RPMI8226 (cell line): Measurements from ENCODE around the gene GLT8D2.

ENCODE experiments used
- DNase-seq: peaks from one replicate; pipeline ENCODE4 v3.0.0-alpha.2; 2015

GLT8D2 gene, protein sequence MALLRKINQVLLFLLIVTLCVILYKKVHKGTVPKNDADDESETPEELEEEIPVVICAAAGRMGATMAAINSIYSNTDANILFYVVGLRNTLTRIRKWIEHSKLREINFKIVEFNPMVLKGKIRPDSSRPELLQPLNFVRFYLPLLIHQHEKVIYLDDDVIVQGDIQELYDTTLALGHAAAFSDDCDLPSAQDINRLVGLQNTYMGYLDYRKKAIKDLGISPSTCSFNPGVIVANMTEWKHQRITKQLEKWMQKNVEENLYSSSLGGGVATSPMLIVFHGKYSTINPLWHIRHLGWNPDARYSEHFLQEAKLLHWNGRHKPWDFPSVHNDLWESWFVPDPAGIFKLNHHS

DNA sequence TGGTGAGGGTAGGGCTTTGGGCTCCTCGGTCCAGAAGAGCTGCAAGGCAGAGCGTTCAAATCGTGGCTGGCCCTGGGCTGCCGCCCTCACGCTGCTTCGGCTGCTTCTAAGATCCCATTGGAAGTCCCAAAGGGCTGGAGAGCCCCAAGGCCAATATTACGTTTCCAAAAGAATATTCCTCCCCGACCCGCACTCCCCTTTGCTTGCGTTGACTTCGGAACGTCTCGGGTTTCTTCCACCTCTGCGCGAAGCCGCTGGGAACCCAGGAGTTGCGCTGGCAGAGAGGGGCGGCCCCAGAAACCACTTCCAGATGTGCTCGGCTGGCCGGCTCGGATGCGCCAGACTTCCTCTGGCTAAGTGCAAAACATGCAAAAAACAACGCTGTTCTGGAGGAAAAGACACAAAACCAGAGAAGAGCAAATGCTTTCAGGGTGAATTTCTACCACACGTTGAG lies at the start of gene GLT8D2:
GLT8D2 (minus strand) TSS at position 285 of the 454 bp plus-strand sequence. CDS start 30,539 bp downstream, outside the sequence.
- peak; percentile 38 for DNase-seq

DNA sequence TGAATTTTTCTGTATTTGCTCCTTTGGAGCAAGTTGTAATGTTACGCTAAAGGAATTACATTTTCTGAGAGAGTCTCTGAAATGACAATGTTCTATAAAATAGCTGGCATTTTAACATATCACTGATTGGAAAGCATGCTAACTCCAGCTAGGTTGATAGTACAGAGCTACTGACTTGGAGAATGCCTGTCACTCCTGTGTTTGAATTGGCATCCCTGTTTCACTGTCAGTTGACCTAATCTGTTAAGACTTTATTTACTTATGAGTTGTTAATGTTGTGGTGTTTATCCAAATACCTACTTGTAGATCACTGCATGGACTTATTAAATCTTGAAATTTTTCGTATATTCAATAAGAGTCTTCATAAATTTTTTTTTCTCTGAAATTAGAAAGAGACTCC lies 48.0 kb upstream of the GLT8D2 start:
- no peak for DNase-seq

DNA sequence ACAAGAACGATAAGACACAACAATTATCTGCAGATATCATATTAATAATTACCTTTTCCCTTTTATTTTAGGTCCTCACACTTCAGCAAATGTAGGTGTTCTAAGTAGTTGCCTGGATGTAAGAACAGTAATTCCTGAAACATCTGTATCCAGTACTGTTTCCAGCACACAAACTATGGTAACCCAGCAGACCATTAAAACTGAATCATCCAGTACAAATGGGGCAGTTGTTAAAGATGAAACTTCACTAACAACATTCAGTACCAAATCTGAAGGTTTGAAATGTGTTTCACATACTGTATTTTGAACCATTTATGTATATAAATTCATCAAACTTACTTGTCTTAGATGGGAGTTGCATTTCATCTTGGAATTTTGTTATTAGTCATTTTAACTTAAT lies 45.3 kb upstream of the GLT8D2 start:
- no peak for DNase-seq

DNA sequence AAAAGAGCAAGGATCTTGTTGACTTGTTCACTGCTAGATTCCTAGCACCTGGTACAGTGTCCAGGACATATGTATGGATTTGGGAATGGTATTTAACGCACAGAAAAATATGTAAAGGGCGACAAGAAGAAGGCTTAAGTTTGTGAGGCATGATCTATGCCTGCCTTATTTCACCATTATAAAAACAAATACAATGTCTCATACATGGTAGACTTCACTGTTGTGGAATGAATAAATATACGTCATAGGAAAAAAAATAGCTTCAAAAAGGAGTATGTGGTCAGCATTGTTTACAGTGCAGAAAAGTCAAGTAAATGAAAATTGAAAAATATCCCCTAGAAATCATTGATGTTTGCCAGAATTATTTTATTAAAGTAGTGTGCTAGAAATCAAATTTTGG lies 44.3 kb upstream of the GLT8D2 start:
- DNase-seq = no peak

DNA sequence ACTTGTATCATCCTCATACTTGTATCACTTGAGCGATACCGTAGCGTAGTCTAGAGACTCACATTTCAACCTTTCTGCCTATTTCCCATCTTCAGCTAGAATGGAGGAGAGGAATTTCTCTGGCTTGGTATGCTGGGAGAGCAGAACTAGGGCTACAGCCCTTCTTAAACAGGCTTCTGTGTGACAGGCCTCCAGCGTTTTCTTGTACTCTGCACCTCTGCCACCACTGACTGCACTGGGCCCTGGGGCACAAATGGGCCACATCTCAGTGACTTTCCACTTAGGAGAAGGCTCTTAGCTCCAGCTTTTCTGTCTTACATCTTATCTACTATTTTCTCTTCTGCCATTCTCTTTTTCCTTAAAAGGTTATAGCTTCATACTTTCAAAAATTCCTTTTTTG lies 41.1 kb upstream of the GLT8D2 start:
- no peak for DNase-seq

DNA sequence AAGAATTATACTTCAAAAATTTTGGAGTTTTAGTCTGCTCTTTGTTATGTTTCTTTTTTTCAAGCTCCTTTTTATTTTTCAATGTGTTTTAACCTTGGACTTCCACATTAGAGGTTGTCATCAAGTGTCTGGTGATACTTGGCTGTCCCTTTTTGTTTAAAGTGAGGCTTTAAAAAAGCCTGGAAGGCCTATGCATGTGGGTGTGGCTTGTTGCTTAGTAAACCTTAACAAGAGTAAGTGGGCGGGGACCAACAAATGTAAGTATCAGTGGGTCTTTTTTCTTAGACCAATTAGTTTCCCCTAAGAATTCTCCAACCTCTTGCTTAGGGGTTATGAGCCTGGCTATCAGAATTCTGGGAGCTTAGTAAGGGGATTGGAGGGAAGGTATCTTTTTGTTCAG lies 40.7 kb upstream of the GLT8D2 start:
- DNase-seq = no peak

DNA sequence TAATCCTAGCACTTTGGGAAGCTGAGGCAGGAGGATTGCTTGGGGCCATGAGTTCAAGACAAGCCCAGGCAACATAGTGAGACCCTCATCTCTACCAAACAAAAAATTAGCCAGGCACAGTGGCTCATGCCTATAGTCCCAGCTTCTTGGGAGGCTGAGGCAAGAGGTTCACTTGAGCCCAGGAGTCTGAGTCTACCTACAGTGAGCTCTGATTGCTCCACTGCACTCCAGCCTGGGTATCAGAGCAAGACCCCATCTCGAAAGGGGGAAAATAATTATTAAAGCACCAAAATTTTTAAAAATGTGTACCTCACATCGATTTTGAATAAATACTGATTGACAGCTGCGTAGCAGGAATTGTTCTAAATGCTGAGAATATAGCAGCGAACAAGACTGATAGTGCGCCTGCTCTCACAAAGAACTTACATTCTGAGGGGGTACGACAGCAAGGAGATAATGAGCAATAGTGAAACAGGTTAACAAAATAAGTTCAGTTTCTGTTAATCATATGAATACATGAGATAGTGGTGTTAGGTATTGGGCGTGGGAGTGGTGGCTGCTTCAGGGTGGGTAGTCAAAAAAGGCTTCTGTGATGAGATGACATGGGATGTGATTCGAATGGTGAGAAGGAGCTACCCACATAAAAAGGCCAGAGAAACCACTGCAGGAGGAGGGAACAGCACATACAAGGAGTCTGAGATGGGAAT lies 33.9 kb upstream of the GLT8D2 start:
- no peak for DNase-seq

DNA sequence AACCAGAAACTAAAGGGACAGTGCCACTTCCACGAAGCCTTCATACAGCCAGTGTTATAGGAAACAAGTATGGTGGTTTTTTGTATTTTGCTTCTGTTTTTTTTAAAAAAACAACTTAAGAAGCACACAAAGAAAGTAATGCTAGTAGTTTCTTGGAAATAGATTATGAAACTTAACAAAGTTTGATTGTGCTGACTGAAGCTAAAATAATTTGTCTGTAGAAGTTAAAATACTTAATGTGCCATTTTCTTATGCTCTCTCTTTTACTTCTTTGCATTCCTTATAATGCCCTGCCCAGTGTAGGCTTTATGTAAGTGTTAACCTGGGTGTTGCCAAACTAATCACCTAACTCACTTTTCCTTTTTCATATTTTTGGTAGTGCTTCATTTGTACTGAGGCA lies 30.8 kb upstream of the GLT8D2 start:
- DNase-seq = no peak

DNA sequence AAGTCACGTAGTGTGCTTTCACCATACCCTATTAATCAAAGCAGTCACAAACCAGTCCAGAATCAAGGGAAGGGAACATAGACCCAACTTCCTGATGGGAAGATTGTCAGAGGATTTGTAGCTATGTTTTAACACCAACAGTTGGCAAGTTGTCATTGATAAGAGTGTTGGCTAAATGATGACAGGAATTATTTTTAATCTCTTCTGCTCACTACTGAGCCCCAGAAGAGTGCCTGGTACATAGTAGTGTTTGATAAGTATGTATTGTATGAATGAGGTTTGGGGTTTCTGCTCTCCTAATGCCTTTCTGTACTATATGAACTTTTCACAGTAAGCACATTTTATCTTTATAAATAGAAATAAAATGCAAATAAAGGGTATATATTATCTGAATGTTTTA lies 29.0 kb upstream of the GLT8D2 start:
- no peak for DNase-seq

DNA sequence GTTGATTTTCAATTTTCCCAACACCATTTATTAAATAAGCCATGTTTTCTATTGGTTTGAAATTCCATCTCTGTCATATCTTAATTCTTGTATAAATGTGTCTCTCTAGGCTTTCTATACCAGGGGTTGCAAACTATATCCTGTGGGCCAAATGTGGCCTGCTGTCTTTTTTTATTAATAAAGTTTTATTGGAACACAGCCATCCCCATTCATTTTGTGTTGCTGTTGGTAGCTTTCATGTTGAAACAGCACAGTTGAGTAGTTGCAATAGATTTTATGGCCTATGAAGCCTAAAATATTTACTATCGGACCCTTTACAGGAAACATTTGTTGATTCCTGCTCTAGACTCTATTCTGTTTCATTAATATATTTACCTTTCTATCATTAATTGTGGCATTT lies 23.7 kb upstream of the GLT8D2 start:
- no peak for DNase-seq

DNA sequence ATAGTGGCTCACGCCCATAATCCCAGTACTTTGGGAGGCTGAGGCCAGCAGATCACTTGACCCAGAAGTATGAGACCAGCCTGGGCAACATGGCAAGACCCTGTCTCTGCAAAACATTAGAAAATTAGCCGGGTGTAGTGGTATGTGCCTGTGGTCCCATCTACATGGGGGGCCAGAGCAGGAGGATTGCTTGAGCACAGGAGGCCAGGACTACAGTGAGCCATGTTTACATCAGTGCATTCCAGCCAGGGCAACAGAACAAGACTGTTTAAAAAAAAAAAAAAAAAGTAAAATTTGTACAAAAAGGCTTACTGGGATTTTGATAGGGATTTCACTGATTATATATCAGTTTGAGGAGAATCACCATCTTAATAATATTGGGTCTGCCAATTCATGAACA lies 22.1 kb upstream of the GLT8D2 start:
- no peak for DNase-seq

DNA sequence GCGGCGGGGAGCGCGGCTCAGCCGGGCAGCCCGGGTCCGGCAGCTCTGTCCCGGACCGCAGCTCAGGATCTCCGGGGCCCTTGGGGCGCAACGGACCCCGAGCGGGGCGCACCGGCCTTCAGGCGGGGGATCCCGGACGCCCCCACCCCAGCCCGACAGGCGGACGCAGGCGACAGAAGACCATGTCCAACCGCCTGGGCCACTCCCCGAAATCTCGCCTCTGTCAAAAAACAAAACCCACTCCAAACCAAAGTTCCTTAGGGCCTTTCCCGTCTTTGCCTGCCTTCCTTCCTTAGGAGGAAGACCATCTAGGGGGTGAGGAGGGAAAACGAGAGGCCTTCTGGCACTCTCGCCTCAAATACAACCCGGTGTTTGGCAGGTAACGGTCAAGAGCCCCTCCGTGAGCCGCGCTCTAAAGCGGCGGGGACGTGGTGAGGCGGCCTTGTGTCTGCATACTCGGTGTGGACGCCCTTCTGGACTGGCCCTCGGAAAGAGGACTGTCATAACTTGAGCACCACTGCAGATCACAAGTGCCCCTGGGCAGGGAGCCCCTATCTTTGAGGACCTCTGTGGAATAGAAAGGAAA lies 14.9 kb upstream of the GLT8D2 start:
- DNase-seq = peak; percentile 22

DNA sequence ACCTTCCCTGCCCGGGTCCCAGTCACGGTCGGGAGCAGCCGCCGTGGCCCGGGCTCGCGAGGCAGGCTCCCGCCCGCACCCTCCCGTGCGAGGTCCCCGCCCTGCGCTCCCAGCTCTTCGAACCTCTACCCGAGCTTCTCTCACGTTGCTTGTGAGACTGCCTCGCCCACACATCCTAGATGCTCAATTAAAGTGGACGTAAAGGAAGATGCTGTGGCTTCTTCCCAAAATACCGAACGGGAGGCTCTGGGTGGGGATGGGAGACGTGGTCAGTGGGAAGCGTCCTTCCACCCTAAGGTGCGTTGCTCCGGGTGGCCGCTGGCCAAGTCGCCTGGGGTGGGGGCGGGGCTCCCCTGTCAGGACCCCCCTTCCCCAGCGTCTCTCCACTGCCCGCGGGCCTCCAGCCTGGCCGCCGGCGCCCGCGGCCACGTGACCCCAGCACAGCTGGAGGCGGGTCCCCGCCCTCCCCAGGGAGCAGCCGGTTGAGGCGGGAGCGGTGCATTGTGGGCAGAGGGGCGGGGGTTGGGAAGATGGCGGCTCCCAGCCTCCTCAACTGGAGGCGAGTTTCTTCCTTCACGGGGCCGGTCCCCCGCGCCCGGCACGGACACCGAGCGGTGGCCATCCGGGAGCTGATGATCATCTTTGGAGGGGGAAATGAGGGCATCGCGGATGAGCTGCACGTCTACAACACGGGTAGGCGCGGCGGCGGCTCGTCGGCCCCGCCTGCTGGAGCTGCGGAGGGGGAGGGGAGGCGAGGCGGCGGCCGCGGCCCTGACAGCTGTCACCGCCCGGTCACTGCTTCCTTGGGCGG lies 14.2 kb upstream of the GLT8D2 start, which contains the start of gene HCFC2:
HCFC2 (plus strand) TSS at position 501 of the 811 bp plus-strand sequence; CDS start at position 531, 30 bp downstream.
- DNase-seq = peak; percentile 89

DNA sequence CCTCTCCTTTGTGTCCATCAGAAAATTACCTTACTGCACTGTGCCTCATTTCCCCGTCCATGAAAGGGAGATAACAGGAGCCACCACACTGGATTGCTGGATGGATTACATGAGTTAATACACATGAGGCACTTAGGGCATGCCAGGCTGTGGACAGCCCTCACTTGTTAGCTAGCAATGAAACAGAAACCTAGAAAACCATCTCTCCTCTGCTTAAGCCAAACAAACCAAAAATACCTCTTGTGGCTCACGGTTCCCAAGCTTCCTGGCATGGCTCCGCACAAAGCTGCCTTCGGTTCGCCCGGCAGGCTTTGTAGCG lies 13.7 kb upstream of the GLT8D2 start:
- DNase-seq = peak; percentile 16

DNA sequence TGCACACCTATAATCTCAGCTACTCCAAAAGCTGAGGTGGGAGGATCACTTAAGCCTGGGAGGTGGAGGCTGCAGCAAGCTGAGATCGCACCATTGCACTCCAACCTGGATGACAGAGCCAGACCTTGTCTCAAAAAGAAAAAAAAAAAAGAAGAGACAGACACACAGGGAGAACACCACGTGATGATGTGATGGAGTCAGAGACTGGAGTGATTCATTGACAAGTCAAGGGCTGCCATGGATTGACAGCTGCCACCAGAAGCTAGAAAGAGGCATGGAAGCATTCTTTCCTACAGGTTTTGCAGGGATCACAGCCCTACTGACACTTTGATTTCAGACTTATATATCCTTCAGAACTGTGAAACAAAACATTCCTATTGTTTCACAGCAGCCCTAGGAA lies 10.8 kb upstream of the GLT8D2 start:
- no peak for DNase-seq

DNA sequence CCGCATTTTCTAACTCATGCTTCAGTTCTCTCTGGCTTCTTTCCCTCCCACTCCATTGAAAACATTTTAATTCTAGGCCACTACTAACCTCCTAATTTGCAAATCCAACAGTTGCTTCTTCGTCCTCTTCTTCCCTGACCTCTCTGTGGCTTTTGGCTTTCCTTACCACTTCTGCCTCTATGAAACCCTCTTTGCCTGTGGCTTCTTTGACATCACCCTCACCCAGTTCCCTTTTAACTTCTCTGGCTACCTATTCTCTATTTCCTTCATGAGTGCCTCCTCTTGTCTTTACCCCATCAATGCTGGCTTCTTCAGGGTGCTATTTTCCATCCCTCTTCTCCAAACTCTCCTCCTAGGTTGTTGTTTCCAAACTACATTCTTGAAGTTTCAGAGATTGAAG lies 10.0 kb upstream of the GLT8D2 start:
- DNase-seq = no peak

DNA sequence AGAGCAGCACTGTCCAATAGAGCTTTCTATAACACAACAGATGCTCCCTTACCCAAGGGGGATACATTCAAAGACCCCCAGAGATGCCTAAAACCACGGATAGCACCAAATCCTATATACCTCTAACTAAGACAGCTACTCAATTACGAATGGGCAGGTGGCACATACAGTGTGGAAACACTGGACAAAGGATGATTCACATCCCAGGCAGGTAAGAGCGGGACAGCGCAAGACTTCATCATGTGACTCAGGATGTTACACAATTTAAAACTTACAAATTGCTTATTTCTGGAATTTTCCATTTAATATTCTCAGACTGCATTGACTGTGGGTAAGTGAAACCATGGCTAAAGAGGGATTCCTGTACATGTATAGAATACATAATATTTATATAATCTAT lies 8.8 kb upstream of the GLT8D2 start:
- DNase-seq = no peak

DNA sequence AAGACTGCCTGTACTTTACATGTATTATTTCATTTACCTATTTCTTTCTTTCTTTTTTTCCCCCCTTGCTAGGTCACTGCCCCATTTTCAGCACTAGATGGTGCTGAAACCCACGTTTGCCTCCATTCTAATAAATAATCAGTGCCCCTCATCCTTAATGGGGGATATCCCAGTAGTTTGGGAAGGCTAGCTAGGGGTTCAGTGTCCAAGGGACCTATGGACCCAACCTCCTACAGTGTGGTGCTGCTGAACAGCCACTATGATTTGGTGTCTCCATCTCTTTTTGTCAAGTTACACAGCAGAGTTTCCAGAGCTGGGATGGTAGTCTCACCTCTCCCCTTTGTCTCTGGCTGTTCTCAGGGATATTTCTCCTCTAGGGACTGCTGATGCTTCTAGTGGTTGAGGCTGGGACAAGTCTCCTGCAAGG lies 7.8 kb upstream of the GLT8D2 start:
- DNase-seq = peak; percentile 11

DNA sequence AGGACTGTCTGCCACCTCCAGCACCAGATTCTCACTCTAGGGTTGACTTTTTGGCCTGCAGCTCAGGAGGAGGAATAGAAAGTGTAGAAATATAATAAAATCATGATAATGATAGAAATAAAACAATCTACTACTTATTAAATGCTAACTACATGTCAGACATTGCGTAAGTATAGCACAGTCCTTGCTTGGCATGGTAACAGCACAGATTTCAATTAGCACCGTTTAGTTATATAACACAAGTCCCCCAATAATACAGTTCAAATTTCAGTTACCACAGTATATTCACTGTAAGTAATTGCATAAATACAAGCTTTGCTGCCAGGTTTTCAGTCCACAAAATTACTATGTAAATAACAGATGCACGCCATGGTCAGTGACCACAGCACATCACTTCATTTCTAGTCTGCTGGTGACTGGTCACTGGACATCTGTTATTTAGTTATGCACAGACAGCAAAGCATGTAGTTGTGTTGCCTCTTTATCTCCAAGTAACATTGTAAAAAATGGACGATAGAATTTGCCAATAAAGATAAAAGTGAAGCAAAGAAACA lies 6.5 kb upstream of the GLT8D2 start:
- no peak for DNase-seq

DNA sequence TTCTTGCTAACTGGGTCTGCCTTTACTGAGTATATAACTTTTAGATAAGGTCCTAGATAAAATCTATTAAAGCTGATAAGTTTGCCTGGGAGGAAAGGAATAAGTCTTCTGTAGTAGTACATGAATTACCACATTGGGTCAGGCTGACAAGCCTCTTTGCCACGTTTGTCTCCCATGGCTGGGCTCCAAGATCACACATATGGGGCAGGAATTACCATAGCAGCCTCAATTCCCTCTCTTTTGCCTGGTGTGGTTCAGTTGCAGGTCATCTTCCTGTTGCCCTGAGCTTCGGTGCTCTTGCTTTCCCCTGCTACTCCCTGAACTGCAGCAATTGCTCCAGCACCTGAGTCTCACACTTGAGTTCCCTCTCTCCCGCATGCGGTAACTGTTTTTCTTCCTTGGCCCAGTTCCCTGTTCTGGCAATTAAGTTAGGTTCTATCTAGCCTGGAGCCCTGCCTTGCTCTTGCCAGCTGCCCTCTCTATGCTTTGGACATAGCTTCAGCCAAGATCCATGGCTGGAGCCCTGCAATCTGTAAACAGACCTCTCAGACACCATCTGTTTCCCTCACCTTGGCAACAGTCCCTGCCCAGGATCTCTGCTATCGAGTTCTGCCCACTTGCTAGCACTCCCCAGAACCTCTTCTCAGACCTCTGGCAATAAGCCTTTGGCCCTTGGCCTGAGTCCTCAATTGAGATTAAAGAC lies 5.8 kb upstream of the GLT8D2 start:
- DNase-seq = peak; percentile 23

DNA sequence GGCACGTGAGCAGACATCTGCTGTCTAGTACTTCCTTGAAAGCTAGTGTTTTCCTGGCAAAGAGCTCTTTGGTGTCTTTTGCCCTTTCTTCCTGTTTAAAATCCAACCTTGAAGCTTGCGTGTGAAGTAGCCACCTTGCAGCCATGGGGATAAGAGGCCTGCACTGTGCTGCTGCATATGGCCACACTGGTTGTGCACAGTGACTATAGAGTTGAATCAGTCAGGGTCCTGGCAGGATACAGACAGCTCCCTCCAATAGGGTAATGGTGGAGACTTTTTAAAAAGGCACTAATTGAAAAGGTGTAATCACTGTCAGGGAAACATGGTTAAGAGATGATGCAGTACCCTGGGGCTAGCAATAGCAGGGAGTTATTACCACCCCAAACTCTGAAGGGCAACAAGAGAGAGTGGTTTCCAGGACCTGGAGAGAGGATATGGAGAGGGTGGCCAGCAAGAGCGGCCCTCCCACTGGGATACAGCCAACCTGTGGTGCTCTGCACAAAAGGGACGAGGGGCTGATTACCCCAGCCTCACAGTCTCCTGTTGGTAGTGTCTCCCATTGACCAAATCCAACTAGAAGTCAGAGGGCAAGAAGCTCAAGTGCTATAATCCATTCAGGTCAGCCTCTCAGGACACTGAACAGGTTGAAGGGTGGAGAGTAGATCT lies 4.8 kb upstream of the GLT8D2 start:
- no peak for DNase-seq

DNA sequence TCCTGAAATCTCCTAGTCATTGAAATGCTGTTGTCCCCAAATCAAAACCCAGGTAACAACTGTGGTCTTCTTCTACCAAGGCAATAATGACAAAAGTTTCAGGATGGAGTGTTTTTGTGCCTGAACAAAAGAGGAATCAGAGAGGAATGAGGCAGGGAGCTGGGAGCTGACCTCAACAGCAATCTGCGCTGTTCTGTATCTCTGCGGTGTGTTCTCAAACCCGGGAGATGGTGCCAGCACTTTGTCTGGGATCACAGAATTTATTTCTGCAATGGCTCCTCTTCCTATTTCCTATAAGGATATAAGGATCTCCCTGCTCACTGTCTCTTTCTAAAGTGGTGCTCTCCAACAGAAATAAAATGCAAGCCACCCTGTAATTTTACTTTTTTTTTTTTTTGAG lies 449 bp upstream of the GLT8D2 start:
- DNase-seq = no peak
